HepG2 (cell line): ENCODE results near the gene ADGRF5. TPM values are rescaled to one million over a fixed set of nuclear protein-coding genes. Genes with fewer than 3 reads are reported as not detected.

Experiments used
- ATAC-seq: fragments of 200-7000 bp; cut with Tn5 transposase; 3 replicates; pipeline ENCODE4 v1.9.1; 2020; ENCODE audit warnings: mild to moderate bottlenecking, moderate library complexity
- BruUV-seq: library from RNA; stranded (reverse); fragments of 400-500 nt; replicated peaks from 2 replicates; lab custom pipeline; 2021; lab: Mats Ljungman, UMichigan
- CTCF ChIA-PET: fragments of 300-600 bp; formaldehyde crosslinking; extraction: SDS; loops from one replicate; lab custom pipeline; 2021; ENCODE audit warnings: low total read pairs, inconsistent platforms, low intra/inter-chr PET ratio; lab: Yijun Ruan, JAX
- POLR2A ChIA-PET: fragments of 350-600 bp; sonication (Branson Sonifier 250); formaldehyde crosslinking; loops from one replicate; lab custom pipeline; 2020; ENCODE audit warnings: antibody characterized with exemption, inconsistent platforms; lab: Yijun Ruan, JAX
- DNase-seq: peaks from one replicate; pipeline ENCODE4 v3.0.0-alpha.2; 2015; ENCODE audit warnings: low spot score
- FAIRE-seq: peaks from 3 replicates; lab custom pipeline; 2011; peaks lifted over from hg19 to GRCh38; lab: Jason Lieb, UNC
- H2AFZ ChIP-seq: one replicate; pipeline ENCODE4 v1.6.1; 2011; ENCODE audit warnings: low read length, inconsistent platforms
- H3K27ac ChIP-seq: fragments of 300-600 bp; 3 replicates; pipeline ENCODE4 v1.8.0; 2011; ENCODE audit warnings: mixed run types, mild to moderate bottlenecking, mixed read lengths, low read length, inconsistent platforms; ENCODE audit not compliant: insufficient read depth; ENCODE audit errors: extremely low read length
- H3K27me3 ChIP-seq, 2 experiments: fragments of 200-600 bp in 1 of 2; 2 replicates in 1 of 2; 3 replicates in 1 of 2; pipeline versions ENCODE4 v1.6.0 to v1.8.0; 2011; ENCODE audit warnings: low read length in 2 of 2, mild to moderate bottlenecking in 2 of 2, moderate library complexity in 2 of 2, inconsistent platforms in 1 of 2; ENCODE audit not compliant: insufficient read depth in 2 of 2, control insufficient read depth in 1 of 2
- H3K36me3 ChIP-seq, 2 experiments: fragments of 200-600 bp in 1 of 2; replicated peaks in 1 of 2; 2 replicates in 1 of 2; 3 replicates in 1 of 2; pipeline versions ENCODE4 v1.5.1 to v1.8.0; 2011; ENCODE audit warnings: low read length in 2 of 2, inconsistent platforms in 1 of 2; ENCODE audit not compliant: insufficient read depth in 2 of 2, control insufficient read depth in 1 of 2
- H3K4me1 ChIP-seq: 2 replicates; pipeline ENCODE4 v1.5.1; 2012; ENCODE audit warnings: low read length, inconsistent platforms; ENCODE audit not compliant: insufficient read depth
- H3K4me2 ChIP-seq: 2 replicates; pipeline ENCODE4 v1.6.0; 2011; ENCODE audit warnings: low read depth, low read length, inconsistent platforms
- H3K4me3 ChIP-seq, 3 experiments: fragments of 200-600 bp in 1 of 3; sonication (generic), shearing (Covaris generic) in 1 of 3; replicated peaks in 1 of 3; 2 replicates each; pipeline ENCODE4 v1.5.1; 2011 to 2016; ENCODE audit warnings: low read length in 3 of 3, inconsistent platforms in 2 of 3, low read depth in 2 of 3, mild to moderate bottlenecking in 2 of 3, control low read depth in 1 of 3, mixed read lengths in 1 of 3; ENCODE audit not compliant: insufficient read depth in 1 of 3
- H3K79me2 ChIP-seq: one replicate; pipeline ENCODE4 v1.6.1; 2011; ENCODE audit warnings: low read length, inconsistent platforms; ENCODE audit not compliant: insufficient read depth
- H3K9ac ChIP-seq: 2 replicates; pipeline ENCODE4 v1.6.0; 2011; ENCODE audit warnings: mild to moderate bottlenecking, low read depth, low read length, inconsistent platforms; ENCODE audit not compliant: insufficient read depth
- H3K9me3 ChIP-seq: 2 replicates; pipeline ENCODE4 v1.5.1; 2012; ENCODE audit warnings: mild to moderate bottlenecking, low read length
- H4K20me1 ChIP-seq: 2 replicates; pipeline ENCODE4 v1.6.0; 2011; ENCODE audit warnings: inconsistent platforms, mild to moderate bottlenecking, low read length, moderate library complexity; ENCODE audit not compliant: insufficient read depth
- ATF4 ChIP-seq, 2 experiments: fragments of 450-650 bp in 1 of 2; sonication (generic) in 1 of 2; formaldehyde crosslinking; IDR thresholded peaks; 2 replicates each; pipeline versions ENCODE4 v1.5.0 to v1.8.0; 2020 to 2022; ENCODE audit warnings: mild to moderate bottlenecking in 1 of 2, missing genetic modification reagents in 1 of 2
- BORCS8-MEF2B ChIP-seq: sonication (generic); formaldehyde crosslinking; IDR thresholded peaks from 2 replicates; pipeline ENCODE4 v1.8.0; 2022; ENCODE audit warnings: mild to moderate bottlenecking, missing genetic modification reagents
- CEBPB ChIP-seq: IDR thresholded peaks from 2 replicates; pipeline ENCODE4 v1.6.1; 2011; ENCODE audit warnings: low read depth, low read length, improper control_type of control experiment, borderline replicate concordance
- CENPX ChIP-seq: sonication (generic); formaldehyde crosslinking; IDR thresholded peaks from 2 replicates; pipeline ENCODE4 v1.9.0; 2021; ENCODE audit warnings: mild to moderate bottlenecking, missing genetic modification reagents, moderate library complexity
- EED ChIP-seq: sonication (generic); formaldehyde crosslinking; IDR thresholded peaks from 2 replicates; pipeline ENCODE4 v1.5.0; 2020; ENCODE audit warnings: mild to moderate bottlenecking, missing genetic modification reagents
- ERF ChIP-seq: IDR thresholded peaks from 2 replicates; pipeline ENCODE4 v1.6.1; 2018; ENCODE audit warnings: missing biosample characterization, missing genetic modification reagents
- HDAC6 ChIP-seq: fragments of 200-600 bp; sonication (generic); IDR thresholded peaks from 2 replicates; pipeline ENCODE4 v1.7.0; 2017; ENCODE audit warnings: mild to moderate bottlenecking, antibody characterized with exemption, low read length, low read depth
- SOX13 ChIP-seq, 3 experiments: fragments of 450-650 bp in 1 of 3; sonication (generic) in 1 of 3; formaldehyde crosslinking in 1 of 3; IDR thresholded peaks in 2 of 3; conservative IDR thresholded peaks in 1 of 3; 2 replicates each; pipeline versions ENCODE4 v1.5.0 to v1.6.1; 2016 to 2020; ENCODE audit warnings: antibody characterized with exemption in 1 of 3, mild to moderate bottlenecking in 1 of 3, missing compliant biosample characterization in 1 of 3, missing genetic modification reagents in 1 of 3, moderate library complexity in 1 of 3
- ZMYM2 ChIP-seq: sonication (generic); formaldehyde crosslinking; IDR thresholded peaks from 2 replicates; pipeline ENCODE4 v1.8.0; 2022; ENCODE audit warnings: mild to moderate bottlenecking, missing genetic modification reagents
- ZNF138 ChIP-seq: sonication (generic); formaldehyde crosslinking; IDR thresholded peaks from 2 replicates; pipeline ENCODE4 v1.5.0; 2020; ENCODE audit warnings: mild to moderate bottlenecking, low read depth, missing genetic modification reagents
- ZNF770 ChIP-seq: sonication (generic); formaldehyde crosslinking; IDR thresholded peaks from 2 replicates; pipeline ENCODE4 v1.5.0; 2020; ENCODE audit warnings: mild to moderate bottlenecking, missing genetic modification reagents
- ZNF883 ChIP-seq: sonication (generic); formaldehyde crosslinking; IDR thresholded peaks from 2 replicates; pipeline ENCODE4 v1.5.1; 2020; ENCODE audit warnings: mild to moderate bottlenecking, missing genetic modification reagents; ENCODE audit errors: not compliant biosample characterization
- WGBS: methylation state at CpG from one replicate; pipeline ENCODE4 v1.1.6; 2017; ENCODE audit warnings: low lambda C conversion rate; 5-methylcytosine and 5-hydroxymethylcytosine counted together
- in situ Hi-C: cut with HindIII; loops from 2 replicates; pipeline ENCODE4 v1.10.0; 2017; ENCODE audit warnings: low pct_unique_long_range_greater_than_20kb; ENCODE audit not compliant: extremely low pct_ligation_motif_present
- intact Hi-C: fragments of 100-400 bp; cut with micrococcal nuclease; formaldehyde crosslinking; loops from one replicate; pipeline ENCODE4 v1.10.0; 2022; ENCODE audit not compliant: unreplicated experiment
- polyA plus RNA-seq, 8 experiments: library from polyadenylated mRNA; depleted of rRNA in 3 of 8; stranded (reverse) in 7 of 8; unstranded in 1 of 8; fragments of >200 nt; fragmentation: Illumina TruSeq in 4 of 8; extraction: Trizol in 4 of 8; gene quantifications; 2 replicates each; pipeline versions ENCODE4 v1.2.1 to v1.2.3, GENCODE V29; 2011 to 2016; ENCODE audit warnings: low read depth in 4 of 8, missing spikeins in 1 of 8, mixed read lengths in 1 of 8; ENCODE audit not compliant: insufficient read depth in 1 of 8
- total RNA-seq, 5 experiments: library from RNA; depleted of rRNA; stranded (reverse); fragments of >200 nt; fragmentation: Illumina TruSeq; extraction: Trizol; gene quantifications; 2 replicates each; pipeline ENCODE4 v1.2.3, GENCODE V29; 2016; ENCODE audit warnings: low read depth in 1 of 5
- TF ChIP-seq, protein P1 (sequence below): sonication (generic); formaldehyde crosslinking; IDR thresholded peaks from 2 replicates; pipeline ENCODE4 v1.5.0; 2020; ENCODE audit warnings: missing genetic modification reagents

Gene ADGRF5
- total and polyA plus RNA-seq, 2 of the 13 experiments (the other 11 are each of a cell fraction or from before 2014, with no cell fraction given), result not detected

GRCh38 chr6:46832816-46833215 is 88.9 kb downstream of the ADGRF5 start (continued):
- TF ChIP-seq ATF4 (CRISPR knock-in tag; IDR thresholded peaks at IDR 0.05) (no peak), ZNF883 (no peak)
- TF ChIP-seq, protein P1, sequence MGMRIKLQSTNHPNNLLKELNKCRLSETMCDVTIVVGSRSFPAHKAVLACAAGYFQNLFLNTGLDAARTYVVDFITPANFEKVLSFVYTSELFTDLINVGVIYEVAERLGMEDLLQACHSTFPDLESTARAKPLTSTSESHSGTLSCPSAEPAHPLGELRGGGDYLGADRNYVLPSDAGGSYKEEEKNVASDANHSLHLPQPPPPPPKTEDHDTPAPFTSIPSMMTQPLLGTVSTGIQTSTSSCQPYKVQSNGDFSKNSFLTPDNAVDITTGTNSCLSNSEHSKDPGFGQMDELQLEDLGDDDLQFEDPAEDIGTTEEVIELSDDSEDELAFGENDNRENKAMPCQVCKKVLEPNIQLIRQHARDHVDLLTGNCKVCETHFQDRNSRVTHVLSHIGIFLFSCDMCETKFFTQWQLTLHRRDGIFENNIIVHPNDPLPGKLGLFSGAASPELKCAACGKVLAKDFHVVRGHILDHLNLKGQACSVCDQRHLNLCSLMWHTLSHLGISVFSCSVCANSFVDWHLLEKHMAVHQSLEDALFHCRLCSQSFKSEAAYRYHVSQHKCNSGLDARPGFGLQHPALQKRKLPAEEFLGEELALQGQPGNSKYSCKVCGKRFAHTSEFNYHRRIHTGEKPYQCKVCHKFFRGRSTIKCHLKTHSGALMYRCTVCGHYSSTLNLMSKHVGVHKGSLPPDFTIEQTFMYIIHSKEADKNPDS (CRISPR knock-in tag), result no peak

GRCh38 chr6:46828939-46829338 is 92.8 kb downstream of the ADGRF5 start:
- TF ChIP-seq EED (CRISPR knock-in tag) (no peak), HDAC6 (no peak), ZNF770 (no peak), ZNF138 (no peak), CENPX (CRISPR knock-in tag) (no peak), CEBPB (peak; percentile 68; the same call in 1 of the 2 replicates), ERF (CRISPR knock-in tag) (no peak), ZMYM2 (CRISPR knock-in tag) (no peak), SOX13 (IDR thresholded peaks at IDR 0.05) (no peak), SOX13 (CRISPR knock-in tag; conservative IDR thresholded peaks at IDR 0.05 in 1 of 2, IDR thresholded peaks at IDR 0.05 in 1 of 2) (0 out of 4 replicates have a peak, but pooled peaks of 1 of the 2 experiments have one; percentile 17), BORCS8-MEF2B (no peak)
- TF ChIP-seq, all 625 proteins: peak for 2
- in situ Hi-C loops, result no loop called here
- H3K36me3 ChIP-seq, result no peaks in the 10 kb centered on the region
- intact Hi-C loops, result no loop called here
- POLR2A ChIA-PET, result no interaction called here
- no peaks in the 10 kb centered on the region for H4K20me1 ChIP-seq
- no TSS peak for BruUV-seq
- H3K9ac ChIP-seq, result no peak overlapping the region
- no peak overlapping the region for H3K4me2 ChIP-seq
- DNase-seq, result no peak
- no peaks in the 10 kb centered on the region for H3K9me3 ChIP-seq
- H3K27ac ChIP-seq, result no peak overlapping the region
- H3K4me1 ChIP-seq, result no peaks in the 10 kb centered on the region
- no peaks in the 10 kb centered on the region for H3K79me2 ChIP-seq
- no peaks in the 10 kb centered on the region for H3K27me3 ChIP-seq
- CTCF ChIA-PET, result no interaction called here
- no peak overlapping the region for H3K4me3 ChIP-seq
- FAIRE-seq, result no peak
- WGBS, result 18% methylated on average over 2 of the region's 2 CpGs
- no peak for ATAC-seq
- H2AFZ ChIP-seq, result no peak overlapping the region
